Activated naive CD4-positive, alpha-beta T cell treated with anti-CD3 and anti-CD28 coated beads, Interleukin-2, amount 50 U/mL, for 72 hours (primary cell): Measurements from ENCODE around the gene CCIN. TPM values are rescaled to one million over a fixed set of nuclear protein-coding genes. Genes with fewer than 3 reads are reported as not detected.
"Not testable (repeated sequence)": the region's sequence is repeated elsewhere in the genome, so short reads cannot be mapped to it uniquely, and the experiment has no call there.

Experiments used
- ATAC-seq, 2 donors: fragments of 150-1000 bp; cut with Tn5 transposase; 2 replicates each; pipeline ENCODE4 v1.10.0; 2021; ENCODE audit warnings: mild to moderate bottlenecking in 2 of 2, moderate library complexity in 2 of 2
- DNase-seq, 2 donors: peaks; one replicate each; pipeline ENCODE4 v3.0.0; 2021 to 2022; ENCODE audit warnings: low spot score in 2 of 2
- H3K27ac Mint-ChIP-seq, 2 donors: one replicate each; pipeline ENCODE4 v1.8.0; 2022; ENCODE audit warnings: mild to moderate bottlenecking in 2 of 2, mixed read lengths in 2 of 2
- H3K36me3 Mint-ChIP-seq, 2 donors: one replicate each; pipeline ENCODE4 v1.8.0; 2022; ENCODE audit warnings: mixed read lengths in 2 of 2
- H3K9me3 Mint-ChIP-seq, 2 donors: one replicate each; pipeline ENCODE4 v1.8.0; 2022; ENCODE audit warnings: mixed read lengths in 2 of 2
- total RNA-seq, 2 donors: library from RNA; stranded (reverse); gene quantifications; one replicate each; pipeline ENCODE4 v1.2.3, GENCODE V29; 2022

CCIN gene
- total RNA-seq, 2 donors from 2014 or later = not detected

DNA sequence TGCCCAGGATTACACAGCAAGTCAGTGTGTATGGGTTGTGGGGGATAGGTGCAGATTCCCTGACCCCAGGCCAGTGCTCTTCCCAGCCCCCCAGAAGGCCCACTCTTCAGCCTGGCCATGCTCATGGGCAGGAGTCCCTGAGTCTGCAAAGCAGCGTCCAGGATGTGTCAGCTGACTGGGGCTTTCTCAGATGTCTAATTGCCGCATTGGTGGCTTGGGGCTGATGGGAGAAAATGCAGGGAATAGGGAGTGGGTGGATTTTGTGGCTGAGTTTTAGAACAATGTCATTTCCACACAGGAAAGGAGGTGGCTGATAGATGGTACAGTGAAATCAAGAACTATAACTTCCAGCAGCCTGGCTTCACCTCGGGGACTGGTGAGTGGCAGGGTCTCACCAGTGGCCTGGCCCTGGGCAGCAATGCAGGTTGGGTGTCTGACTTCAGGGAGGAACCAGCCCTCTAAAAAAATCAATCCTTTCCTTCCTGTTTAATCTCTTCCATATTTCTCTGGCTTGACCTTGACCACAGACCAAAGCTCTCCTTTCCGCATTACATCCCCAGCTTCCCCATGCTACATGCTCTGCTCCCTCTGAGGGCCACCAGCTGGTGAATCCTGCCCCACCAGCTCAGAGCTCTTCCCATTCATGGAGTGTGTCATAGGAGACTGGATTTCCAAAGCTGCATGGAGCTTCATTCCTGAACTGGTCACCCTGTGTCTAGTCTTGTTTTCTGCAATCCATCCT, 18.4 kb upstream of the CCIN start:
- no peak for DNase-seq
- peaks cover 7 to 36% of the 10 kb centered on the region in 2 donors for H3K36me3 Mint-ChIP-seq
- peak overlapping the region; percentile 88 to 91 for H3K27ac Mint-ChIP-seq
- no peak for ATAC-seq
- H3K9me3 Mint-ChIP-seq = peaks cover 4 to 13% of the 10 kb centered on the region in 2 donors

DNA sequence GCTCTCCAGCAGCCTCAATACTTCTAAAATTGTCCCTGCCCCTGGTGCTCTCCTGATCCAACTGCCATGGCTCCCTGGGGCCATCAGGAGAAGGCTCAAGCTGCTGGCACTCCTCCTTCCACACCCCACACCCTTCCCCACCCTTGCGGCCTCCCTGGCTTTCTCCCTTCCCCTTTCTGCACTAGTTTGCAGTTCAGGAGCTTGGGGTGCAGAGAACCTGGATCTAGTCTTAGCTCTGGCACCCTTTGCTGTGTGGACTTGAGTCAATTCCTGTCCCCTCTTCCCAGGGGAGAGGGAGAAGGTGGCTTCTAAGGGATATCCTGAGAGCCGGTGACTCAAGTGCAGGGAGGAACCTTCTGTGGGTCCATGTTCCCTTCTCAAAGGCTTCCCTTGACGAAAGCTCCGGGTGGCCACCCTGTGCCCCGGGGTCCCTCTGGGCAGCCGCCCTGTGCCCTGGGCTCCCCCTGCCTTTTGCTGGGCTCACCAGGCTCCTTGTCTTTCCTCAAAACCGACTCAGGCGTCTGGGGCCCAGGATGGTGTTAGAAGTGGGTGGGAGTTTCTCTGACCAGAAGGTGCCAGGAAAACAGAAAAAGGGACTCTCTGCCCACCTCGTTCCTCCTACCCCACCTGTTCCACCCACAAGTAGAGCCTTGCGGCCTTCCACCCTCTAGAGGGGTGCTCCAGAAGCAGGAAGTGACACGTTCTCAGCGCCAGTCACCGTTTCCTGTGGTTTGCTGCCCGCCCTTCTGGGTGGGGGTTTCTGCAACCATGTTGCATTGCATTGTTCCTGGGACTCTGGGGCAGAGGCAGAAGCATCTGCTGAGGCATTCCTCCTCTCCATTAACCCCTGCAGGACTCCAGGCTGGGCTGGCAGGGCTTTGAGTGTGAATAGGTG, 17.6 kb upstream of the CCIN start:
- Mint-ChIP-seq H3K27ac (peak overlapping the region; percentile 88 to 91), H3K9me3 (peaks cover 0 to 5% of the 10 kb centered on the region in 2 donors), H3K36me3 (peaks cover 0 to 28% of the 10 kb centered on the region in 2 donors)
- DNase-seq = peak; percentile 80 to 90
- peak; percentile 88 to 90 for ATAC-seq

DNA sequence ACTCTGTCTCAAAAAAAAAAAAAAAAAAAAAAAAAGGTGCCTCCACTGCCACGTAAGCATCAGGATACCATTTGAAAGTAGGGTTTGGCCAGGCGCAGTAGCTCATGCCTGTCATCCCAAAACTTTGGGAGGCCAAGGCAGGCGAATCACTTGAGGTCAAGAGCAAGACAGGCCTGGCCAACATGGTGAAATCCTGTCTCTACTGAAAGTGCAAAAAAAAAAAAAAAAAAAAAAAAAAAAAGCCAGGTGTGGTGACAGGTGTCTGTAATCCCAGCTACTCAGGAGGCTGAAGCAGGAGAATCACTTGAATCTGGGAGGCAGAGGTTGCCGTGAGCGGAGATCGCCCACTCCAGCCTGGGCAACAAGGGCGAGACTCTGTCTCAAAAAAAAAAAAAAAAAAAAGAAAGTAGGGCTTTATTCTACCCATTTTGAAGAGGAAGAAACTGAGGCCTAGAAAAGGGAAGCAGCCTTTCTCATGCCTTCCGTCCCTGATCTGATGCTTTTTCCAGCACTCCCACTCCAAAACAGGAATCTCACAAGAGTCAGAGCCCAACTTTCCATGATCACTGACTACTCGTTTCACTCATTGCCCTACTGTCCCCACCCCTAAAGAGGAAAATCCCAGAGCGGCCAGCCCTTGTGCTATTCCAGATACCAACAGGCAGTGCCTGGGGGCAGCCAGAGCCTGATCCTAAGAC, 16.3 kb upstream of the CCIN start:
- Mint-ChIP-seq H3K36me3 (peaks cover 0 to 15% of the 10 kb centered on the region in 2 donors), H3K9me3 (no peaks in the 10 kb centered on the region), H3K27ac (no peak overlapping the region)
- ATAC-seq (no peak), DNase-seq (no peak)

DNA sequence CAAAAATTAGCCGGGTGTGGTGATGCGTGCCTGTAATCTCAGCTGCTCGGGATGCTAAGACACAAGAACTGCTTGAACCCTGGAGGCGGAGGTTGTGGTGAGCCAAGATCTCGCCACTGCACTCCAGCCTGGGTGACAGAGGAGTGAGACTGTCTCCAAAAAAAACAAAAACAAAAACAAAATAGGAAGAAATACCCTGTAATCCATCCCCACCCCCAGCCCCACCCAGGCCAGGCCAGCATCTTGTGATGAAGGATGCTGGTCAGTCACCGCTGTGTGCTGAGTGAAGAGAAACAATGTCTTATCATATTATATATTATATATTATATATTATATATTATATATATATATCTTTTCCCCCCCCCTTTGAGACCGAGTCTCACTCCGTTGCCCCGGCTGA, 15.4 kb upstream of the CCIN start:
- ATAC-seq = no peak
- no peaks in the 10 kb centered on the region for H3K9me3 Mint-ChIP-seq
- peaks cover 0 to 14% of the 10 kb centered on the region in 2 donors for H3K36me3 Mint-ChIP-seq
- H3K27ac Mint-ChIP-seq = peak overlapping the region in 1 of 2 donors; percentile 71
- no peak for DNase-seq

DNA sequence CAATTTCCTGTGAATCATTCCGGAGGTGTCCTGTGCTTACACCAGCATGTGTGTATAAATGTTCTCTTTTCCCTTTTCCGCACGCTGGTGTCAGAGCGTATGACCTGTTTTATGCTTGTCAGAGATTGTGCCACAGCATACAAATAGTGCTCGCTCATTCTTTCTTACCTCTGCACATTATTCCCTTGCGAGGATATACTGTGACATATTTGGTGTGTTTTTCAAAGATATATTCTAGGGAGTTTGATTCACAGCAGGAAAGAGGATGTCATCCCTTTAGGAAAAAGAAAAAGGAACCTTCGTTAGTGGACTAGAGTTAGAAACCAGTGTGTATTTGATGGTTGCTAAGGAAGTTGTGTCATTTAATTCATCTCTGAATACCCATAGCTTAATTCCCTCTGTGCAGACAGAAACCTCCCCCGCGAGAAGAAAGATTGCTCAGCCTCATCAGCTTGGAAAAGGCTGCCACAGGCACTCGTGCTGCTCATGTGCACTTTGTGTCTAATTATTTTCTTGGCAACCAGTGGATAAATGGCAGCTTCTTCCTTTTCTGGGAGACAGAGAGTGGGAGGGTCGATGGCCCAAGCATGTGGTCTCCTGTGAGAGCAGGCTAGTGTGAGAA, 14.7 kb upstream of the CCIN start:
- Mint-ChIP-seq H3K36me3 (peaks cover 0 to 14% of the 10 kb centered on the region in 2 donors), H3K9me3 (no peaks in the 10 kb centered on the region), H3K27ac (peak overlapping the region; percentile 11 to 71)
- DNase-seq (no peak), ATAC-seq (peak; percentile 9 to 38)

DNA sequence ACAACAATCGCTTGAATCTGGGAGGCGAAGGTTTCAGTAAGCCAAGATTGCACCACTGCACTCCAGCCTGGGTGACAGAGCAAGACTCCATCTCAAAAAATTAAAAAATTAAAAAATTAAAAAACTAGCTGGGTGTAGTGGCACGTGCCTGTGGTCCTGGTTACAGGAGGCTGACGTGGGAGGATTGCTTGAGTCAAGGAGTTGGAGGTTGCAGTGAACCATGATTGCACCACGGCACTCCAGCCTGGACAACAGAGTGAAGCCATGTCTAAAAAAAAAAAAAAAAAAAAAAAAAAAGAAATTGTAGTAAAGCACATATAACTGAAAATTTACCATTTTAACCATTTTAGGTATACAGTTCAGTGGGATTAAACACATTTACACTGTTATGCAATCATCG, 13.1 kb upstream of the CCIN start:
- Mint-ChIP-seq H3K9me3 (no peaks in the 10 kb centered on the region), H3K36me3 (peaks cover 0 to 11% of the 10 kb centered on the region in 2 donors), H3K27ac (no peak overlapping the region)
- no peak for DNase-seq
- ATAC-seq = no peak

DNA sequence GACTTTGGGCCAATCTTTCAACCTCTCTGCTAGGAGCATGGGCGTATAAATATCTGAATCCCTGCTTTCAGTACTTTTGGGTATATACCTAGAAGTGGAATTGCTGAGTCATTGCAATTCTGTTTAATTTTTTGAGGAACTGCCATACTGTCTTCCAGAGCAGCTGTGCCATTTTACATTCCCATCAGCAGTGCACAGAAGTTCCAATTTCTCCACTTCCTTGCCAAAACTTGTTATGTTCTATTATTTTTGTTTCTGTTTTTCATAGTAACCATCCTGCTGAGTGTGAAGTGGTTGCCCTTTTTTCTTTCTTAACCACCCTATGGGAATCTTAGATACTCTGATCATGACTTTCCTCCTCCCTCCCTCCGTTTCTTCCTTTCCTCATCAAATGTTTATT, 11.1 kb upstream of the CCIN start:
- no peak for ATAC-seq
- DNase-seq = no peak
- H3K9me3 Mint-ChIP-seq = no peaks in the 10 kb centered on the region
- H3K36me3 Mint-ChIP-seq = no peaks in the 10 kb centered on the region
- peak overlapping the region in 1 of 2 donors; percentile 13 for H3K27ac Mint-ChIP-seq

DNA sequence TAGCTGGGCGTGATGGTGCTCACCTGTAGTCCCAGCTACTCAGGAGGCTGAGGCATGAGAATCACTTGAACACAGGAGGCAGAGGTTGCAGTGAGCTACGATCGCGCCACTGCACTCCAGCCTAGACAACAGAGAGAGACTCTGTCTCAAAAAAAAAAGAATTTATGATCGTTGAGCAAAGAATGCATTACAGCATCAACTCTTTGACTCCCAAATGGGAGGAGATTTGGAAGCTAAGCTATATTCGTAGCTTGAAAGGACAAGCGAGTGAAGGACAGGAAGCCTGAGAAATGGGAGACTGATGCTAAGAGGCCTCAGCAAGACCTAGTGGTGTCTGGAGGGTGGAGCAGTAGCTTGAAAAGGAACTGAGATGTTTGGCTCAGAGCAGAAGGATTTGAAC, 10.3 kb upstream of the CCIN start:
- ATAC-seq (no peak), DNase-seq (no peak)
- Mint-ChIP-seq H3K9me3 (no peaks in the 10 kb centered on the region), H3K27ac (peak overlapping the region in 1 of 2 donors; percentile 27), H3K36me3 (no peaks in the 10 kb centered on the region)

DNA sequence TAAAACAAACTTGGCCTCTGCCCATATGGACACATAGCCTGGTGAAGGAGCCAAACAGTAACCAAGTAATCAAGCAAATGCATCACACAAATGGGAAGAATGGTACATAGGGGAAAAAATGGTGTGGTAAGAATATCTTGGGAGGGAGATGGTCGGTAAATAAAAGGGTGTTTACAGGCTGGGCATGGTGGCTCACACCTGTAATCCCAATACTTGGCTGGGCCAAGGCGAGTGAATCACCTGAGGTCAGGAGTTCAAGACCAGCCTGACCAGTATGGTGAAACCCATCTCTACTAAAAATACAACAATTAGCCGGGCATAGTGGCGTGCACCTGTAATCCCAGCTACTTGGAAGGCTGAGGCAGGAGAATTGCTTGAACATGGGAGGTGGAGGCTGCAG, 9.7 kb upstream of the CCIN start:
- not testable (repeated sequence) for ATAC-seq, H3K9me3 Mint-ChIP-seq, H3K36me3 Mint-ChIP-seq, DNase-seq, H3K27ac Mint-ChIP-seq

DNA sequence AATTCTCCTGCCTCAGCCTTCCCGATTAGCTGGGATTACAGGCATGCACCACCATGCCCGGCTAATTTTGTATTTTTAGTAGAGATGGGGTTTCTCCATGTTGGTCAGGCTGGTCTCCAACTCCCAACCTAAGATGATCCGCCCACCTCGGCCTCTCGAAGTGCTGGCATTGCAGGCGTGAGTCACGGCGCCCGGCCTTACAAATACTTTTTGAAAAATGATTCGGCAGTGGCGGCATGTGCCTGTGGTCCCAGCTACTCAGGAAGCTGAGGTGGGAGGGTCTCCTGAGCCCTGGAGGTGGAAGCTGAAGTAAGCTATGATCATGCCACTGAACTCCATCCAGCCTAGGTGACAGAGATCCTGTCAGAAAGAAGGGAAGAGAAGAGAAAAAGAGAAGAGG, 9.1 kb upstream of the CCIN start:
- not testable (repeated sequence) for H3K27ac Mint-ChIP-seq, ATAC-seq, H3K9me3 Mint-ChIP-seq, DNase-seq, H3K36me3 Mint-ChIP-seq

DNA sequence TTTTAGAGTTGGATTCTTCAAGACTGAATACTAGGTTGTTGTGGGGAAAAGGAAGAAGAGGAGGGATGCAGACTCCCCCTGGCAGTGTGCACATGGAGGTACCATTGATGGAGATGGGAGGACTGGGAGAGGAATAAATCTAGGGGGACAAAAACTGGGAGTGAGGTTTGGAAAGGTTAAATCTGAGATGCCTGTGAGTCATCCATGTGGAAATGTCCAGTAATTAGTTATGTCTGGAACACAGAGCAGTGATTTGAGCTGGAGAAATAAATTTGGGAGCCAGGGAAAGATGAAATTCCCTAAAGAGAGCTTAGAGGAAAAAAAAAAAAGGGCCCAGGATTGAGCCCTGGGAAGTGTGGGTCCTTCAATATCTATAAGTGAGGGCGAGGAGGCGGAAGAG, 8.0 kb upstream of the CCIN start:
- Mint-ChIP-seq H3K9me3 (no peaks in the 10 kb centered on the region), H3K27ac (no peak overlapping the region), H3K36me3 (no peaks in the 10 kb centered on the region)
- ATAC-seq (no peak), DNase-seq (no peak)

DNA sequence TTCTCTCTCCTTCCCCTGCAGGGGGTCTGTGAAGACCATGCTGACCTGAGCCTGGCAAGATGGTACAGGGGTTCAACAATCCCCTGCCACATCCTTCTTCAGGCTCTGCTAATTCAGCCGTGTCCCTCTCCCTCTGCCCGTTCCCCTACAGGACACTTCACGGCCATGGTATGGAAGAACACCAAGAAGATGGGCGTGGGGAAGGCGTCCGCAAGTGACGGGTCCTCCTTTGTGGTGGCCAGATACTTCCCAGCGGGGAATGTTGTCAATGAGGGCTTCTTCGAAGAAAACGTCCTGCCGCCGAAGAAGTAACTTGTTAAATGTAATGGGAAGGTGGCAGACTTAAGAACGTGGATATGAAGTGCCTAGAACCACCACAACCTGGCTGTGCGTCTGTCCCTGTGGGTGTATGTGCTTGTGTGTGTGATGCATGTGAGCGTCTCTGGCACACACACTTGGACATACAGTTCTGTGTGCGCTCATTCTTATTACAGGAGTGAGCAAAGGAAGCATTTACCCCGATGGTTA, 6.9 kb upstream of the CCIN start:
- no peak for DNase-seq
- Mint-ChIP-seq H3K27ac (no peak overlapping the region), H3K9me3 (no peaks in the 10 kb centered on the region), H3K36me3 (no peaks in the 10 kb centered on the region)
- no peak for ATAC-seq

DNA sequence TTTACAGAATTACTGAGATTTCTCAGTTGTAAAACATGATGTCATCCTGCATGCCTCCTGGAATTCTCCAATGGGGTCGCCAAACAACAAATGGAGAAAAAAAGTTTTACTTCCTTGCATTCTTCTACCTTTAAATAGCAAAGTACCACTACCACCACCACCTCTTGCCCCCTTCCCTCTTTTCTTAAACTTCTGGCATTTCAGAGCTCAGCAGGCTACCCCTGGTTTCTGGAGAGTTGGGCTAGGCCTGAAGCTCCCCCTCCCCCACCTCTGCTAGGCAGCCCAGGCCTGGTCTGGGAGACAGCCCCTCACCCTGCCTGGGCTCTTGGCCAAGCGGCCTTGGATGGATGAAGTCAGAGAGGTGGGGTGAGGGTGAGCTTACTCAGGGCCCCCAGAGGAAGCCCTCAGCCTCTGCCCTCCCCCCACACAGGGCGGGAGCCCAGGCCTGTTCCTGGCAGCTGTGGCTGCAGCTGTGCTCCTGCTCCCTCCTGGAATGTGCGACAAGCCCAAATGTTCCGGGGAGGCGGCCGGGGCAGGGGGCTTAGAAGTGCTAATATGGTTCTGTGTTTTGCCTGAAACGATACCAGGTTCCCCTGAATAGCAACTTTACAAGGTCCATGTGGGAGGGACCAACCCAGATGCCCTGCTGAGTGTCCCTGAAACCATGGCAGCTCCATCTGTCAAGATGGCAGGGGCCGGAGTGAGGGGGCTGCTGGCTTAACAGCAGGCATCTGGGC, 6.0 kb upstream of the CCIN start:
- Mint-ChIP-seq H3K36me3 (no peaks in the 10 kb centered on the region), H3K9me3 (no peaks in the 10 kb centered on the region), H3K27ac (no peak overlapping the region)
- DNase-seq (no peak), ATAC-seq (no peak)

DNA sequence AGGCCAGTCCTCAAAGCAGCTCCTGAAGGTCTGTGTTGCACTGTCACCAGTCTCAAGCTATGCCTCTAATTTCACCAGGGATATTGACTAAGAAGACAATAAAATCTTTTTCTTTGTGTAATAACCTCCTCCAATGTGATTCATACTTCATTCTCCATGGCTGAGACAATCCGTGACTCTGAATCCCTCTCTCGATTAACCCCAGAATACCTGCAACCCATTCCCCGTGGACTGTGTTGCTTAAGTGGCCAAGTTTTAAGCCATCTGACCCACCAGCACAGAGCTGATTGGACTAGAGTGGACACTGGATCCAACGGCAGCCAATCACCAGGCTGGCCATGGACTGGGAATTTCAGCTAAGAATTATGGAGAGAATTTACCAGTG, 5.4 kb upstream of the CCIN start:
- Mint-ChIP-seq H3K27ac (no peak overlapping the region), H3K9me3 (no peaks in the 10 kb centered on the region), H3K36me3 (no peaks in the 10 kb centered on the region)
- DNase-seq = no peak
- no peak for ATAC-seq

DNA sequence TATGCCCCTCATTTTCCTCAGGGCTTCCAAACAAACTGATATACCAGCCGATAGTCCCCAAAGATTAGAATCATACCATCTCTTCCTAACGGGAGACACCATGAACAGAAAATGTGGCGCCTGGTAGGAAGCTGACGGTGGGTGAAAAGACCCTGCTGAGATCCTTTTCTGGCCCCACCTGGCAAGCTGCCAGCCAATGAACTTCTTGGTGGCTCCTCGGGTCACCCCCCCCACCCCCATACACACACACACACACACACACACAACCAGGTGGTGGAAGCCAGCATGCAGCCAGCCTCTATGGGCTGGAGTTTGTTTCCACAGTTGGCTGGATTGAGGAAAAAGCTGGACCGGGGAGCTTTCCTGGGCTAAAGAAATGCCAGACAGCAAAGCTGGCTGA, 4.8 kb upstream of the CCIN start:
- H3K9me3 Mint-ChIP-seq = no peaks in the 10 kb centered on the region
- no peak for ATAC-seq
- H3K27ac Mint-ChIP-seq = no peak overlapping the region
- H3K36me3 Mint-ChIP-seq = no peaks in the 10 kb centered on the region
- DNase-seq = no peak

DNA sequence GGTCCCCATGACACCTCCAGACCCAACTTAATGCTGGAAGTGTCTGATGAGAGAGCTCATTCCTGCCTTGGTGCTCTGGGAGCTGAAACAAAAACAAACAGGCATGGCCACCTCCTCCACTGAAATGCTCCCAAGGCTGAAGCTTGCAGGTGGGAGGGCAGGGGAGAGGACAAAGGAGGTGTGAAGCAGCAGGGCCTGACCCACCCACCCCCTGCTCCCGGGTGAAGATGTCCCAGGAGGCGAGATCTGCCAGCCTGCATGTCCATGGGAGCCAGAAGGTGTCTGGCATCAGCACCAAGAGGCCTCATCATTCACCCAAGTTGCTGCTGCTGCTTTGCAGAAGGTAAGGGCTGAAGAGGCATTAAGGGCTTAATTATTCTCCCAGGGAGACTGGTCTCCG, 4.2 kb upstream of the CCIN start:
- no peak for ATAC-seq
- Mint-ChIP-seq H3K27ac (no peak overlapping the region), H3K36me3 (no peaks in the 10 kb centered on the region), H3K9me3 (no peaks in the 10 kb centered on the region)
- no peak for DNase-seq
